GM19043 (cell line): ENCODE data around the gene IGIP.

Source experiments
- ATAC-seq: cut with Tn5 transposase; IDR thresholded peaks from one replicate; pipeline ENCODE4 v1.9.1; 2021; ENCODE audit warnings: low read depth; ENCODE audit not compliant: unreplicated experiment

The IGIP gene

DNA sequence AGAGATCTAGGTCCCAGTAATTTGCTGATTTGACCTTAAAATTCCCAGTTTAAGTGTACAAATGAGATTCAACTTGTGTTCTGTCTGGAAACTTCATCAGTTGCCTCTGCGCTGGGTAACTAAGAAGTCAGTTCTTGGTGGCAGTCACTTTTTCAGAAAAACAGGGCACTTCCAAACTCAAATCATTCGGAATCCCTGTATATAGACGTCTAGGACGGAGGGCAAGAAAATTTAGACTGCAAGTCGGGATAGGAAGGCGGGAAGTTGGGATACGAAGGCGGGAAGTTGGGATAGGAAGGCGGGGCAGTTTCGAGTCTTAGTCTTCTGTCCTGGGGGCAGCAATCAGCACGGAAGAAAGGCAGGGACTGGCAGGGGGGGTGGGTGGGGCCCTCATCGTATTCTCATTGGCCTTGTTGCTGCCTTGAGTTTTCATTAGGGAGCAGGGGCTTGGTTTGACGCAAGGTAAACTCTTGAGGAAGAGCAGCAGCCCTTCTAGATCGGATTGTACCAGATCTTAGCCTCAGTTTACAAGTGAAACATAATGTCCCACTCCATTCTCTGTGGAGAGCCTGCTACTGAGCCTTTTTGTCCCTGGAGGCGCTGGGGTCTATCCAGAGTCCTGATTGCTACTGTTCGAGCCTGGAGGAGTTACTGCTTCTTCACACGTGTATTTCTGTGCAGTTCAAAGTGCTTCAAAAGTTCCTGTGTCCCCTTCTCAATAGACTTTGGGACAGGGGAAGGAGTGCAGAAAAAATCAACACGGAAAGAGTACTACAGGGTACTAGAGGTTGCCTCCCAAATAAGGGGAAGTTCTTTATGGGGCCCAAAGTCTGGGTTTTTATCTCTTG lies 14.5 kb upstream of the IGIP start:
- no peak for ATAC-seq

DNA sequence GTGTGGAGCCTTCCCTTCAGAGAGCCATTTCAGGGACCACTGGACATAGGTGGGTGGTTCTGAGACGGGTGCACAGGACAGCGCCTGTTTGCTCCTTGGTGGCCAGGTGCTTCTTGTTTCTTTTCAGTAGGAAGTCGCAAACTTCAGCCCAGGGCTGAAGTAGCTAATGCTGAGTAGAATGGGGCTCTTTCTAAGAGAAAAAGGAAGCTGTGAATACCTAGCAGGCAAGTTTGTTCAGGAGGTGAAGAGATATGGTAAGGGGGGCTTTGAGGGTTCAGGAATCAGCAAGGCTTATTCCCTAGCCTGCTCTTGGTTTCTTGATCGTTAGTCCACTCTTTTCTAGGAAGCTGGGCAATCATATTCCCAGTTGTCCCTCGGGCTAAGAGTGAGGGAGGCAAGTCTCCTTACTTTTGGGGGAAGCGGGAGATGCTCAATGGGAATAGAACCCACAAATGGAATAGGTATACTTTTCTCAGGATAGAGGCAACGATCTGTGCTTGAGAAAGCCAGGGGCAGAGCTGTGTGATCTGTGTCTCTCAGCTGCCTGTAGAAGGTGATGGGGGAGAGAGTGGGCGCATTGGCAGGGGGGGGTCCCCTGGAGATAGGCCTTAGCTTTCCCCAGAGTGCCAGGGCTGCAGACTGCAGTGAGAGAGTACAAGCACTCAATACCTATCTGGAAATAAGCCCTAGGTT lies 13.7 kb upstream of the IGIP start:
- no peak for ATAC-seq

DNA sequence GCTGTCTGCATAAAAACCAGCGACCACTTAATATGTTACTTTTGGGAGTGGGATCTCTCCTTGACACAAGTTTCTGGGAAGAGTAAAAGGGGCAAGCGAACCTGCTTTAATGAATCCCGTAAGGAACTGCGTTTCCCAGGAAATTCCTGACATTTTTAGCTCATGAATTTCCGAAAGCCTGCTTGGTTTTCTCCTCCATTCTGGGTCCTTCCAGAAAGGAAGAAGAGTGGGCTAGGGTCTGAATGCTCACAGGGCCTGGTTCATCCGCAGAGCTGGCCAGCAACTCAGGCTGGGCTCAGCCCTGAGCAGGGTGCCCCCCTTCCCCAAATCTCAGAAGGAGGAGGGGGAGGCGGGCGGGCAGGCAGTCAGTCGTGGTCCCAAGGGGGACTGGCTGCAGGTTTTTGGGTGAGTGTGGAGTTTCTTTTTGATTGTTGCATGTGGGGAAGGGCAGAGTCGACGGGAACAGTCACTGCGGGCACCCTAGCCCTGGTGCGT lies 13.0 kb upstream of the IGIP start:
- no peak for ATAC-seq

DNA sequence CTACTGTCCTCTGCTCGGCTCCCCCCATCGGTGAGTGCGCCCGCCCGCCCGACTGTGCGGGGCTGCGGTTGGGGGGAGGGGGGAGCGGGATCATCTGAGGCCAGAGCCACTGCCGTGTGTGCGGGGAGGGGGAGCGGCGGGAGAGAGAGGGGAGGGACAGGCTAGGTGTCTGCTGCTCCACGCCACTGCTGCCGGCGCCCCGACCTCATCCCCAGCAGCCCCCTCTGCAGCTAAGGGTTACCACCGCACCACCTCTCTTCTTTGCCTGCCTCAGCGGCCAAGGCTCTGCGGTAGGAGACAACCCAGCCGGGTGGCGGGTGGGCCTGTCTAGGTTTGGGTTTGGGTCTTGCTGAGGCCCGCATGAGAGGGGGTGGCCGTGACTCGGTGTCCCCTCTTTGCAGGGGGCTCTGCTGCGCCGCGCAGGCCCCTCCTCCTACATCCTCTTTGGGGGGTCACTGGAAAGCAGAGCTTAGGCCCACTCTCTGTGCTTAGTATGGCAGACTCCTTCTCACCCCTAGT lies 12.5 kb upstream of the IGIP start:
- ATAC-seq, result no peak

DNA sequence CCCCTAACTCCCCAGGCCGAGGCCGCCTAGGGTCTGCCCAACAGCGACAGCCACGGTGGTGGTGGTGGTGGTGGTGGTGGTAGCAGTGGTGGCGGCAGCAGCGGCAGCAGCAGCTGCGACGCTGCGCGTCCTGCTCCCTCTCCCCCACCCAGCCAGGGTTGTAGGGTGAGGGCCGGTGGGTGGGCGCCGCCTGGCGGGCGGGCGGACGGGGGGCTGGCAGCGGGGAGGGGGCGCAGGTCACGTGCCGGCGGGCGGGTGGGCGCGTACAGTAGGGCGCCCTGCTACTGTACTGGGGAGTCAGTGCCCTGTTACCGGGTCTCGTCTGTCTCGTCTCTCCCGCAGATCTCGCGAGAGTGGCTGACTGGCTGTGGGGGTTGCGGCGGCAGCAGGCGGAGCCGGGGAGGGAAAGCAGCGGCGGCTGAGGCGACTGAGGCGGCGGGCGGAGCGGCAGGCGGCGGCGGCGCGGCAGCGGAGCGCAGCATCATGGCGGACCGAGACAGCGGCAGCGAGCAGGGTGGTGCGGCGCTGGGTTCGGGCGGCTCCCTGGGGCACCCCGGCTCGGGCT lies 12.0 kb upstream of the IGIP start, which contains the start of gene PURA:
TSS of gene PURA (plus strand) at position 411 of the 565 bp plus-strand sequence. CDS start at position 484, 73 bp downstream.
- ATAC-seq, result peak; percentile 84

DNA sequence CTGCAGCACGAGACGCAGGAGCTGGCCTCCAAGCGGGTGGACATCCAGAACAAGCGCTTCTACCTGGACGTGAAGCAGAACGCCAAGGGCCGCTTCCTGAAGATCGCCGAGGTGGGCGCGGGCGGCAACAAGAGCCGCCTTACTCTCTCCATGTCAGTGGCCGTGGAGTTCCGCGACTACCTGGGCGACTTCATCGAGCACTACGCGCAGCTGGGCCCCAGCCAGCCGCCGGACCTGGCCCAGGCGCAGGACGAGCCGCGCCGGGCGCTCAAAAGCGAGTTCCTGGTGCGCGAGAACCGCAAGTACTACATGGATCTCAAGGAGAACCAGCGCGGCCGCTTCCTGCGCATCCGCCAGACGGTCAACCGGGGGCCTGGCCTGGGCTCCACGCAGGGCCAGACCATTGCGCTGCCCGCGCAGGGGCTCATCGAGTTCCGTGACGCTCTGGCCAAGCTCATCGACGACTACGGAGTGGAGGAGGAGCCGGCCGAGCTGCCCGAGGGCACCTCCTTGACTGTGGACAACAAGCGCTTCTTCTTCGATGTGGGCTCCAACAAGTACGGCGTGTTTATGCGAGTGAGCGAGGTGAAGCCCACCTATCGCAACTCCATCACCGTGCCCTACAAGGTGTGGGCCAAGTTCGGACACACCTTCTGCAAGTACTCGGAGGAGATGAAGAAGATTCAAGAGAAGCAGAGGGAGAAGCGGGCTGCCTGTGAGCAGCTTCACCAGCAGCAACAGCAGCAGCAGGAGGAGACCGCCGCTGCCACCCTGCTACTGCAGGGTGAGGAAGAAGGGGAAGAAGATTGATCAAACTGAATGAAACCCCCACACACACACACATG lies 11.2 kb upstream of the IGIP start:
- peak; percentile 23 for ATAC-seq

DNA sequence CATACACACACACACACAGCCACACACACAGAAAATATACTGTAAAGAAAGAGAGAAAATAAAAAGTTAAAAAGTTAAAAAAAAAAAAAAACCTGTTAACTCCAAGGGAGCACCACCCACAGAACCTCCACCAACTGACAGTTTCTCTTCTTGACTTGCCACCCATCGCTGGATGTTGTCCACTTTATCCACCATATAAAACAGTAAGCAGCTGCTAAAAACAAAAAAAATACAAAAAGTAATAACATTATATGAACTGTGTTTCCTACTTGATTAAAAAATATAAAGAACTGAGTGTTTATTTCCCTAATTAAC lies 10.6 kb upstream of the IGIP start:
- ATAC-seq, result no peak

DNA sequence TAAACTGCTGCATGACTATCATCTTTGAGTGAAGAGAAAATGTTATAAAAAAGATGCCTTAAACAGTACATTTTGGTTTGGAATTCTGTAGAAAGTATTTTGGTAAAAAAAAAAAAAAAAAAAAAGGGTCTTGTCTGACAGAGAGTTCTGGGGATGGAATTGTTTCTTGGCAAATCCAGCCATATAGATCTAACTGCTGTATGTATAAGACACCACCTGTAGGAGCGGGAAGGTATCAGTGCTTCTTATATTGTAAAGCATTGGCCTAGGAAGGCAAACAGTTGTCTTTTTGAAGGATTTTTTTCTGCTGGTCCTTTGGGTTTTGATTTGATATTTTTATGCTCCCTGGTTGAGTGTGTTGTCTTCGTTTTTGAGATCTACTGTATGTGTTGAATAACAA lies 9.0 kb upstream of the IGIP start:
- no peak for ATAC-seq

DNA sequence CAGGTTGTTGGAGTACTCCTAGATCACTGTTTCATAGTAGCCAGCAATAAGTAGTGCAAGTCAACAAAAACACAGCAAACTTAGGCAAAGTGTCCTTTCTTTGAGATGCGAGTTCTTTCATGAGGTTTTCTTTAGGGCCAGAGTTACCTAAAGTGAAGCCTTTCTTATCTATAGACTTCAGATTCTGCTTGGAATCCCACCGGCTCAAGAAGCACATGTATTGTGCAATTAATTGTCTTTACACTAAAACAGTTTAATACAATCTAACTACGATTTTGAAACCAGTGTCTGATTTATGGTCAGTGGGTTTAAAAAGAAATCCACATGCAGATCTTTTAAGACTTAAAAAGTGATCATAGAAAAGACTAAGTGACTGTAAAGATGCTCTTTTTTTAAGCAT lies 8.2 kb upstream of the IGIP start:
- ATAC-seq, result no peak

DNA sequence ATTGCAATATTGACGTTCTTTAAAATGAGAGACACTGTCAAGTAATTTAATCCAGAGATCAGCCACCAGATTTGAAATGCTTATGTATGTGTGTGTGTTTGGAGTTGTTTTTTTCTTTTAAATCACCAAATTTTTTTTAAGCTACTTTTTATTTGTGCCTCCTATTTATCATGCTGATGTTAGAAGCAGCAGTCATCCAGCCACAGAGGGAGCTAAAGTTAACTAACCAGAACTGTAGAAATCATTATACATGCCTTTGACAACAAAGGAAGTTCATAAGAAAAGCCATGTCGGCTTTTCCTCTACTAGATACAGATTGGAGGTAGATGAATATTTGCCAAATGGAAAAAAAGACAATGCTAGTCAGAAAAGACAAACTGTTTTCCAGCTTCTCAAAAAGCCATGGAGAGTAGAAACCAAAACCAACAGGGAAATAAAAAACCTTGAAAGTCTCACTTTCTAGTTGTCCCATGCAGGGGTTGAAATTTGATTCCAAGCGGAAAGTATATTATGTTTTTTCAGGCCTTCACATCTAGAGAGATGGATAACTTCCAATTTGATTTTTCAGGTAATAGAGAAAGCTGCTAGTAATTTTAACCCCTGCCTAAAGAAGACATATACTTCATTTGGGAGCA lies 7.3 kb upstream of the IGIP start:
- ATAC-seq, result no peak

DNA sequence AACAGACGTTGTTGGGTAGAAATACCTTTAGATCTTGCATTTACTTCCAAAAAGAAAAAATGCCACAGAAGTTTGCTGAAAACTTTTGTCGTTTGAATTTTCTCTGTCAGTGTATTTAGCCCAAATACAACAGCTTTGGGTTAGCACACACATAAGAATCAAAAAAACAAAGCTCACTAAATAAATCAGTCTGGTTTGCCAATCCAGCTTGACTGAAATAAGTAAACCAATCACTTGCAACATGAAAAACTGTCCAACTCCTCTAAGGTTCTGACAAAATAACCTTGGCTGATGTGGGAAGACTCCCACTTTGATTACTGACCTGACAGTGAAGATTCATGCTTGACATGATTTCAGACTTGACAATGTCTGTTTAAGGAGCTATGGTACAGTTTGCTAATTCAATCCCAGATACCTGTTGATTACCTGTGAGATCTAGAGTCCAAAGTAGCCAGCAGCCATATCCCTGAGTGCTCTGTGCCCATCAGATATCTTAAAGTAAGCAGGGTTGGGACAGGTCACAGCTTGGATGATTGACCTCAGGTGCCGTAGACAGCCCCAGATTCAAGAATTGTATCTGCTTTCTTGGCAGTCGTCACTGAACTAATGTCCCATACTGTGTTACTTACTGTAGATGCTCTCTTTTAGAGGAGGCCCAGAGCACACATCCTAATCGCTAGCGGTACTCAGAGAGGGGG lies 727 bp downstream of the IGIP start:
- no peak for ATAC-seq

DNA sequence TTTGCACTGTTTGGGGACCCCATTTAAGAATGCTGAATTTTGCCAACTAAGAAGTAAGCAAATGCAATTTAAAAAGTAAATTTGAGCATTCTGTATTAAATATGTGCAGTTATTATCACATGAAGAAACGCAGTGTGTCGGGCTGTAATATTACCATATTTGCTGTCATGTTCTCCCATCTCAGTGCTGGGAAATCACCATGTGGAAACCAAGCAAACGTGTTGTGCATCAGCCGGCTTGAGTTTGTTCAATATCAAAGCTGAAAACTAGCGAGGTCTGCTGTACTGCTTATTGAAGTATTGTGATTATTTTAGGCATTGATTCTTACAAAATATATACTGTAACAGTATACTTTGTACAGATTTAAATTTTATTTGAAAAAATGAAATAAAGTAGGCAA lies 2.6 kb downstream of the IGIP start:
- no peak for ATAC-seq

DNA sequence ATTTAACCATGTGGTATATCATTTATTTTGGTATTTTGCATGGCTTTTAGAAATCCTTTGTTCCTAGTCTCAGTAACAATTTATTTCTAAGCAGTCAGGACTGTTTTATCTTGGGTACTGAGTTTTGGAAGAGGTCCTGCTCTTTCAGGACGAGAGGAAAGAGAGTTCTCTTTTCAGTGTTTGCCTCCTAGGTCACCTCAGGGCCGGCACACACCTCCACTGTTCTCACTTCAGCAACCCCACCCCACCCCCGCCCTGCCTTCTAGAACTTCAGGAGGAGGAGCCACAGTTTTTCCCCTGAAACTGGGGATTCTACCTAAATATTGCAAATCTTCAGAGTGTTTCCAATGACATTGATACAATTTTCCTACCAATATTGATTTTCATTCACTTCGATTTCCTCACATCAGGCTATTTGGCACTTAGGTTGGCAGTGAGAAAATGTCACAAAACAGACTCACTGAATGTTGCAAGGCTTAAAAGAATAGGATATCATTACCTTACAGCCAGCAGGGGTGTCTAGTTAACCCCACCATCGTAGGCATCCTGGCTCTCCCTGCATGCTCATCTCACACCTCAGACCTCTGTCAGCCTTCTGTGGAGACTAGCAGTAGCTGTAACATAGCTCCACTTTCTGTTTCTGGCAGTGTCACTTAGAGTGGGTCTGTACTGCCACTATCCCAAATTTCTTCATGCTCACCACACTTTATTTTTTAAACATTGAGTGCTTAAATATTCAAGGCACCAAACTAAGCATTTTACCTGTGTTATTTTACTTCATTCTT lies 5.4 kb downstream of the IGIP start:
- ATAC-seq, result no peak

DNA sequence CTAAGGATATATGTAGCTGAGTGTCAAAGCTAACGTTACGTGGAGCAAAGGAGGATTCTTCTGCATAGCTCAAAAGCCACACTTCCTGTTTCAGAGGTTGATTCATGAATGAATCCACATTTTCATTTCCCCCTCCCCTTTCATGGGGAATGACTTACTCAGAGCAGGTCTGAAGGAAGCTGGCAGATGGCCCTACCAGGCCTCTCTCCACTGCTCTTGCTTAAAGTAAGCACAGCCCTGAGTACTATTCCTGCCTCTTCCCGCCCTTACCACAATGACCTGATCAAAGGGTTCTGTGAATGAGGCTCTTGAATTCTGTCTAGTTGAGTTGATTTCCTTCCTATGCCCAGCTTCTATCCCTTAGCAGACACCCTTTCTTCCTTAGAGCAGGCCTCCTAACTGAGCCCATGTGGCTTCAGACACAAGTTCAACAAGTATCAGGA lies 6.3 kb downstream of the IGIP start:
- ATAC-seq, result no peak

DNA sequence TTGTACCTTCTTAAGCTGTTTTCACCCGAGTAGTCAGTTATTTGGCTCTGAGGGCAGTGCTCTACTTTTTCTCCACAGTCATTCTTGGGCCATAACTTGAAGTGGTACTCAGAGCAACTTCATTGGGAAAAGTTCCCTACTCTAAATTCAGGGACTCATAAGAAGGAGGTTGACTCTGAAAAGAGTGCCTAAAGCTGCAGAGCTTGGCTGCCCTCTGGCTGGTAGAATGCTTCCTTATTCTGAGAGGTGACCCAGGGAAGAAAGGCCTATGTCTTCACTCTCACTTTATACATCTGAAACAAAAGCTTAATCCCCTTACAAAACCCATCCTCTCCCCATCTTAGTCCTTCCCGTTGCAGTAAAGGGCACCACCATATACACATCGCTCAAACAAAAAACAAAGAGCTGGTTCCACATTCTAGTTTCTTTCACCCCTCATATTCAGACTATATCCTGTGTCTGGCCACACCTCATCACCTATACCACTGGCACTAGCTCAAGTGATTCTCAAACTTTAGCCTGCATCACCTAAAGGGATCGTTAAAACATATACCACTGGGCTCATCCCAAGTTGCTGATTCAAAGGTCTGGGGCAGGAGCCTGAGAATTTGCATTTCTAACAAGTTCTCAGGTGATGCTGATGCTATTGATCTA lies 7.9 kb downstream of the IGIP start:
- no peak for ATAC-seq

DNA sequence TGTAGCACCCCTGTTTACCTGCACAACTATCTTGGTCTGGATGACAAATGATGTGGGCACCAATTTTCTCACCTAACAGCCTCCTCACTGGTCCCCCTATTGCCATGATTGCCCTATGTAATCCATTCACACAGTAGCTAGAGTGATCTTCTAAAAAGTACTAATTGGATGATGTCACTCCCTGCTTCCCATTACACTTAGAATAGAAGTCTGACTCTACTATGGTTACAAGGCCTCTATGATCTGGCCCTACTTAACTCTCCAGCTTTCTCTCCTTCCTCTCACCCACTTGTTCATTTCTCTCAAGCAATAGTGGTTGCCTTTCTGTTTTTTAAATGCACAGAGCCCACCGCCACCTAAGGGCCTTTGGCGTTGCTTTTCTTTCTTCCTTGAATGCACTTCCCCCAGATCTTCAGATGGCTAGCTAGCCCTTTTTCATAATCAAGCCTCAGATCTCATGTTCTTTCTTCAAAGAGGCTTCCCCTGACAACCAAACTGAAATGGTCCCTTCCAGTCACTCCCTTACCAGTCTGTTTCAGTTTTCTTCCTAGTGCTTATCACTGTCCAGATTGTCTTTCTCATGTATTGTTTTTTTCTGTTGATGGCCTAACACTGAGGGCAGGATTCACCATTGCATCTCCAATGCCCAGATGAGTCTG lies 8.7 kb downstream of the IGIP start:
- no peak for ATAC-seq

DNA sequence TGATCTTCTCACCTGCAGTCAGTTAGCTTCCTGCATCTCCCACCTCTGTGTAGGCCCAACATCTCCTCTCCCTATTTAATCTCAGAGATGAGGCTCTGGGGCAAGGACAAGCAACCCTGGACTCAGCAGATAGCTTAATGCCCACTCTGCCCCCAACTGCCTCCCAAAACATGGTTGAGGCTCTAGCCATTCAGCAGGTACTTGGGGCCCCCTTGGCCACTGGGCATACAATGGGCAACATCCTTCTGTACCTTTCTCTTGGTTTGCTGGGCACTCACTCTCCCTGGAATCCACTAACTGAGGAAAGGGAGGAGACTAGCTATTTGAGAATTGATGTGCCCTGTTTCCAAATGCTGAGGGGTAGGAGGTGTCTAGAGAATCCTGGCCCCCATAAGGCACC lies 9.4 kb downstream of the IGIP start:
- no peak for ATAC-seq

DNA sequence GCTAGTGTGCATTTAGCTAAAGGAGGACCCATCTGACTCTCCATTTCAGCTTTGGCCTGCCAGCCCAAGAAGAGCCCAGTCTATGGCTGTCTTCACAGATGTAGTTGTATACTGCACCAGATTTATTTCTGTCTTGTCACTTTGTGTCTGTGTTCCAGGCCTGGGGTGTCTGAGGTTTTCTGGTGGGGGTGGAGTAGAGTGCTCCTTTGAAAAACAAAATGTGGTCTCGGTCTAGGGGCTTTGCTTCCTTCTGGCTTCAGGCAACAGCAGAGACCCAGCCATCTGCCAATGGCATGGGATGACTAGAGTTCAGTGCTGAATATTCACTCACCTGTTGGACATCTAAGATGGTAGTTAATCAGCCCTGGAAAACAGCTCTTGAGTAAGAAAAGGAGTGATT lies 10.9 kb downstream of the IGIP start:
- no peak for ATAC-seq
